MM.1S (cell line): ENCODE measurements around the gene PLA2G7.

ENCODE experiments used
- DNase-seq: peaks from one replicate; pipeline ENCODE4 v3.0.0-alpha.2; 2015
- H2AFZ ChIP-seq: fragments of 300-600 bp; sonication (generic); 2 replicates; pipeline ENCODE4 v1.6.0; 2016; ENCODE audit warnings: antibody characterized with exemption, low read length
- H3F3A ChIP-seq: fragments of 300-600 bp; sonication (generic); 2 replicates; pipeline ENCODE4 v1.6.1; 2016; ENCODE audit warnings: mild to moderate bottlenecking, antibody characterized with exemption, low read length, moderate library complexity, mixed read lengths; ENCODE audit not compliant: insufficient read depth
- H3K27ac ChIP-seq: fragments of 300-600 bp; sonication (generic); 2 replicates; pipeline ENCODE4 v1.5.1; 2016; ENCODE audit warnings: mild to moderate bottlenecking, low read length
- H3K27me3 ChIP-seq: fragments of 300-600 bp; sonication (generic); replicated peaks from 2 replicates; pipeline ENCODE4 v1.6.0; 2016; ENCODE audit warnings: low read length; ENCODE audit not compliant: insufficient read depth
- H3K36me3 ChIP-seq: fragments of 300-600 bp; sonication (generic); replicated peaks from 2 replicates; pipeline ENCODE4 v1.6.1; 2016; ENCODE audit warnings: mild to moderate bottlenecking, low read length, mixed read lengths; ENCODE audit not compliant: insufficient read depth
- H3K4me1 ChIP-seq: fragments of 300-600 bp; sonication (generic); 2 replicates; pipeline ENCODE4 v1.6.1; 2016; ENCODE audit warnings: low read length, mixed read lengths
- H3K4me2 ChIP-seq: fragments of 300-600 bp; sonication (generic); 2 replicates; pipeline ENCODE4 v1.6.0; 2016; ENCODE audit warnings: low read depth, low read length
- H3K4me3 ChIP-seq: fragments of 300-600 bp; sonication (generic); 2 replicates; pipeline ENCODE4 v1.5.1; 2016; ENCODE audit warnings: low read length, mixed read lengths
- H3K79me2 ChIP-seq: fragments of 300-600 bp; sonication (generic); 2 replicates; pipeline ENCODE4 v1.6.1; 2016; ENCODE audit warnings: mixed run types, low read length, mixed read lengths
- H3K9ac ChIP-seq: fragments of 300-600 bp; sonication (generic); 2 replicates; pipeline ENCODE4 v1.6.1; 2016; ENCODE audit warnings: low read length, mixed read lengths
- H3K9me2 ChIP-seq: fragments of 300-600 bp; sonication (generic); replicated peaks from 2 replicates; pipeline ENCODE4 v1.6.1; 2016; ENCODE audit warnings: mild to moderate bottlenecking, low read length, mixed read lengths; ENCODE audit not compliant: insufficient read depth
- H3K9me3 ChIP-seq: fragments of 300-600 bp; sonication (generic); replicated peaks from 2 replicates; pipeline ENCODE4 v1.6.1; 2016; ENCODE audit warnings: mild to moderate bottlenecking, low read length, mixed read lengths; ENCODE audit not compliant: insufficient read depth
- H4K20me1 ChIP-seq: fragments of 300-600 bp; sonication (generic); 2 replicates; pipeline ENCODE4 v1.6.1; 2016; ENCODE audit warnings: mild to moderate bottlenecking, low read length, moderate library complexity, mixed read lengths; ENCODE audit not compliant: insufficient read depth
- CTCF ChIP-seq: fragments of 300-600 bp; sonication (generic); IDR thresholded peaks from 2 replicates; pipeline ENCODE4 v1.5.1; 2016; ENCODE audit warnings: antibody characterized with exemption, low read length, mixed read lengths
- EZH2 ChIP-seq: fragments of 300-600 bp; sonication (generic); optimal IDR thresholded peaks from 2 replicates; pipeline ENCODE3; 2017; ENCODE audit warnings: low read depth, mild to moderate bottlenecking, antibody characterized with exemption, low read length, mixed read lengths
- EZH2phosphoT487 ChIP-seq: fragments of 300-600 bp; sonication (generic); IDR thresholded peaks from 2 replicates; pipeline ENCODE4 v1.6.1; 2018; ENCODE audit warnings: antibody characterized with exemption, low read length

PLA2G7 gene

GRCh38 chr6:46704562-46704961 lies 30.6 kb downstream of the PLA2G7 start:
- Histone ChIP-seq H2AFZ (no peak overlapping the region), H3K36me3 (no peaks in the 10 kb centered on the region), H3K4me2 (no peak overlapping the region)

GRCh38 chr6:46699970-46700369 lies 35.2 kb downstream of the PLA2G7 start:
- H2AFZ ChIP-seq = no peak overlapping the region
- H3K79me2 ChIP-seq = no peaks in the 10 kb centered on the region
- H3K9me3 ChIP-seq = no peaks in the 10 kb centered on the region
- H3K9ac ChIP-seq = no peak overlapping the region
- H3K36me3 ChIP-seq = no peaks in the 10 kb centered on the region
- no peaks in the 10 kb centered on the region for H3F3A ChIP-seq
- H3K4me1 ChIP-seq = no peaks in the 10 kb centered on the region
- TF ChIP-seq CTCF (no peak), EZH2 (no peak), EZH2phosphoT487 (no peak)
- no peak overlapping the region for H3K27ac ChIP-seq
- H3K4me2 ChIP-seq = no peak overlapping the region
- no peak overlapping the region for H3K4me3 ChIP-seq
- H3K27me3 ChIP-seq = no peaks in the 10 kb centered on the region
- H3K9me2 ChIP-seq = no peaks in the 10 kb centered on the region
- H4K20me1 ChIP-seq = no peaks in the 10 kb centered on the region
- DNase-seq = no peak

More at GRCh38 chr6:46704562-46704961, 30.6 kb downstream of the PLA2G7 start:
- H3K4me3 ChIP-seq = no peak overlapping the region
- no peaks in the 10 kb centered on the region for H4K20me1 ChIP-seq
- no peaks in the 10 kb centered on the region for H3K9me2 ChIP-seq
- no peaks in the 10 kb centered on the region for H3F3A ChIP-seq
- no peaks in the 10 kb centered on the region for H3K27me3 ChIP-seq
- DNase-seq = no peak
- no peak for TF ChIP-seq EZH2
- TF ChIP-seq CTCF = no peak
- TF ChIP-seq EZH2phosphoT487 = no peak
- no peaks in the 10 kb centered on the region for H3K79me2 ChIP-seq
- H3K4me1 ChIP-seq = no peaks in the 10 kb centered on the region
- H3K9ac ChIP-seq = no peak overlapping the region
- H3K9me3 ChIP-seq = no peaks in the 10 kb centered on the region
- H3K27ac ChIP-seq = no peak overlapping the region

GRCh38 chr6:46690911-46691451 lies 44.2 kb downstream of the PLA2G7 start:
- no peaks in the 10 kb centered on the region for H3K4me1 ChIP-seq
- no peak overlapping the region for H2AFZ ChIP-seq
- no peaks in the 10 kb centered on the region for H3F3A ChIP-seq
- no peak for TF ChIP-seq EZH2phosphoT487
- TF ChIP-seq CTCF = no peak
- TF ChIP-seq EZH2 = no peak
- no peaks in the 10 kb centered on the region for H3K9me2 ChIP-seq
- no peak for DNase-seq
- H3K4me2 ChIP-seq = no peak overlapping the region
- no peaks in the 10 kb centered on the region for H3K27me3 ChIP-seq
- H4K20me1 ChIP-seq = no peaks in the 10 kb centered on the region
- H3K4me3 ChIP-seq = no peak overlapping the region
- H3K9me3 ChIP-seq = no peaks in the 10 kb centered on the region
- H3K36me3 ChIP-seq = no peaks in the 10 kb centered on the region
- H3K9ac ChIP-seq = no peak overlapping the region
- H3K27ac ChIP-seq = no peak overlapping the region
- no peaks in the 10 kb centered on the region for H3K79me2 ChIP-seq
